ENCODE measurements around the gene VPS13D. TPM values are rescaled to one million over a fixed set of nuclear protein-coding genes. Genes with fewer than 3 reads are reported as not detected.

VPS13D gene
- total RNA-seq, 1 experiment from 2014 or later: 20.2 TPM

GRCh38 chr1:12339811-12340543 lies 110.1 kb downstream of the VPS13D start:
- no peak overlapping the region for H3K27ac ChIP-seq (ENCODE audit: insufficient read length, low read depth, low read length)
- H3K9me3 ChIP-seq (ENCODE audit: control insufficient read depth, low read depth, low read length): no peaks in the 10 kb centered on the region
- no peak overlapping the region for H2BK20ac ChIP-seq (ENCODE audit: low read depth, low read length, poor library complexity, severe bottlenecking)
- no peaks in the 10 kb centered on the region for H3K9me3 Mint-ChIP-seq
- DNase-seq: no peak
- no peak overlapping the region for H4K5ac ChIP-seq (ENCODE audit: insufficient read length, low read depth, low read length)
- no peak overlapping the region for H4K91ac ChIP-seq (ENCODE audit: insufficient read length, low read depth, low read length)
- H3K56ac ChIP-seq (ENCODE audit: insufficient read length, low read depth, low read length): no peak overlapping the region
- no peak overlapping the region for H3K4me2 ChIP-seq (ENCODE audit: insufficient read depth, insufficient read length, low read length)
- H3T11ph ChIP-seq (ENCODE audit: low read length): no peak overlapping the region
- no peak overlapping the region for H3K4me3 Mint-ChIP-seq
- H3K27me3 ChIP-seq (ENCODE audit: insufficient read depth, low read length): no peaks in the 10 kb centered on the region
- no peak overlapping the region for H2BK120ac ChIP-seq (ENCODE audit: low read depth, low read length, poor library complexity, severe bottlenecking)
- H2AFZ ChIP-seq (ENCODE audit: low read length): no peak overlapping the region
- no peak overlapping the region for H3K9ac ChIP-seq (ENCODE audit: extremely low read depth, insufficient read length, low read length)
- H3K4me1 Mint-ChIP-seq: peaks cover 17 to 32% of the 10 kb centered on the region in 2 experiments
- no CpG with 5 or more reads among the region's 4 CpGs for WGBS (ENCODE audit: extremely low coverage, insufficient read length, low lambda C conversion rate)
- no peaks in the 10 kb centered on the region for H3K79me1 ChIP-seq (ENCODE audit: insufficient read depth, low read depth, low read length, poor library complexity, severe bottlenecking)
- H2BK12ac ChIP-seq (ENCODE audit: insufficient read length, low read depth, low read length): no peak overlapping the region
- H3K4me1 ChIP-seq (ENCODE audit: insufficient read depth, low read length): peaks cover 3% of the 10 kb centered on the region; the same call in 1 of the 2 replicates
- H3K4ac ChIP-seq (ENCODE audit: low read depth, low read length): no peak overlapping the region
- H3K18ac ChIP-seq (ENCODE audit: insufficient read length, low read depth, low read length): no peak overlapping the region
- H4K8ac ChIP-seq (replicated peaks; ENCODE audit: insufficient read length, low read depth, low read length): no peak overlapping the region
- no peaks in the 10 kb centered on the region for H3K79me2 ChIP-seq (ENCODE audit: insufficient read depth, low read length)
- no peak overlapping the region for H2BK5ac ChIP-seq (ENCODE audit: insufficient read length, low read length)
- no peak overlapping the region for H2BK15ac ChIP-seq (ENCODE audit: low read depth, low read length)
- H2AK5ac ChIP-seq (ENCODE audit: insufficient read length, low read length): no peak overlapping the region
- H3K36me3 Mint-ChIP-seq (ENCODE audit: insufficient read depth in 1 of 3, low read depth in 3 of 3): peaks cover 0 to 14% (median 13%) of the 10 kb centered on the region in 3 experiments; a peak in 4 of 7 replicates
- no peak for TF ChIP-seq CTCF (conservative IDR thresholded peaks at IDR 0.05)
- peaks cover 2% of the 10 kb centered on the region for H3K23me2 ChIP-seq (ENCODE audit: insufficient read length, low read depth, low read length, poor library complexity, severe bottlenecking)
- no peaks in the 10 kb centered on the region for H3K27me3 Mint-ChIP-seq (ENCODE audit: low read depth)
- no peak overlapping the region for H3K27ac Mint-ChIP-seq
- H3K23ac ChIP-seq (ENCODE audit: insufficient read length, low read depth, low read length): no peak overlapping the region
- no peak overlapping the region for H3K14ac ChIP-seq (ENCODE audit: insufficient read depth, low read length)
- no peaks in the 10 kb centered on the region for H4K20me1 ChIP-seq (ENCODE audit: control insufficient read depth, insufficient read depth, insufficient read length)

Measured in H9 (cell line).